ENCODE data around the gene USP15.

USP15 gene

DNA sequence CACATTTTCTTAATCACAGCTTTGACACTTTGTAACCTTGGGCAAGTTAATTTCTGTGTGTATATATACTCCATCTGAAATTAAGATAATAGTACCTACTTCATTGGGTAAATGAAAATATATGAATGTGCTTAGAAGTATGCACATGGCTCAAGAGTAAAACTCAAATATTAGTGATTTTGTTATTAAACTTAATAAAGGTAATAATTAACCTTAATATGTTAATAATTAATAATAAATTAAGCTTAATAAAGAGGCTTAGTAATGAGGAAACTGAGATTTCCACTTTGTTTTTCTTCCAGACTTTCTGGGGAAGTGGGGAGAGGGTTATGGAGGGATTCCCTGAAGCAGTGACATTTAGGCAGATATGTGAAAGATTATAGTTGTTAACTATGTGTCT, 19.8 kb downstream of the USP15 start:
- DNase-seq (ENCODE audit: low spot score) = no peak

DNA sequence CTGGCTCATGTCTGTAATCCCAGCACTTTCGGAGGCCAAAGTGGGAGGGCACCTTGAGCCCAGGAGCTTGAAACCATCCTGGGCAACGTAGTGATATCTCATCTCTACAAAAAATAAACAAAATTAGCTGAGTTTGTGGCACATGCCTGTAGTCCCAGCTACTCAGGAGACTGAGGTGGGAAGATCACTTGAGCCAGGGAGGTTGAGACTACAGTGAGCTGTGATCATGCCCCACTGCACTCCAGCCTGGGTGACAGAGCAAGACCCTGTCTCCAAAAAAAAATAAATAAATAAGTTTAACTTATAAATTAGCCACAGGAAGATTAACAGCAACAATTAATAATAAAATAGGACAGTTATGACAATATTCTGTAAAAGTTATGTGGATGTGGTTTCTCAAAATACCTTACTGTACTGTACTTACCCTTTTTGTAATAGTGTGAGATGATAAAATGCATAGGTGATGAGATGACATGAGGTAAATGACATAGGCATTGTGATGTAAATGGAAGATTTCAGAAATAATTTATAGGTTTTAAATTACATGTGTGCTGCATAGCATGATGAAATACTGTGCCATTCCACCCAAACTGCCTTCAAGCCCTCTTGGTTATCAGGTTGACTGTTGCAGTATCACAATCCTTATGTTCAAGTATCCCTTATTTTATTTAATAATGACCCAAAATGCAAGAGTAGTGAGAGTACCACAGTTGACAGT, 22.0 kb downstream of the USP15 start:
- no peak for DNase-seq (ENCODE audit: low spot score)

DNA sequence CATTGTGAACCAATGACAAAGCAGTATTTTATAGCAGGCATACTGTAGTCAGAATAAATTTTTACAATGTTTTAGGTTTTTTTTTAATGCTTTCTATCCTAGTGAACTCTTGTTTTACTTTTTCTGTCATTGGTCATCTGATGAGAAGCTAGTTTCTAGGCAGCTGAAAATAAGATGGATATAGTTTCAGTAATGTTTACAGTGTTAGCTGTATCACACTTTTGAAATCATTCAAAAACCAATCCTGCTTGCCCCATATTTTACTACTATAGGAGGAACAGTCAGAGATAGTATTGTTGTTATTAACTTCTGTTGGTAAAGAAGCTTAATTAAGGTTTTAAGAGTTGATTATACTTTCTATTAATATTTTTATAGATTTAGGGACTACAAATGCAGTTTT, 24.5 kb downstream of the USP15 start:
- DNase-seq (ENCODE audit: low spot score) = no peak

DNA sequence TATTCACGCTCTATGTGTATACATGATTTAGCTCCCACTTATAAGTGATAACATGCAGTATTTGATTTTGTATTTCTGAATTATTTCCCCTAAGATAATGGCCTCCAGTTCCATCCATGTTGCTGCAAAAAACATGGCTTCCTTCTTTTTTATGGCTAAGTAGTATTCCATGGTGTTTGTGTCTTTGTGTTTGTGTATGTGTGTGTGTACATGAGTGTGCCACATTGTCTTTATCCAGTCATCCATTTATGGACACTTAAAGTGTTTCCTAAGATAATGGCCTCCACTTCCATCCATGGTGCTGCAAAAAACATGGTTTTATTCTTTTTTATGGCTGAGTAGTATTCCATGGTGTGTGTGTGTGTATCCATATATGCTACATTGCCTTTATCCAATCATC, 25.1 kb downstream of the USP15 start:
- DNase-seq (ENCODE audit: low spot score) = no peak

DNA sequence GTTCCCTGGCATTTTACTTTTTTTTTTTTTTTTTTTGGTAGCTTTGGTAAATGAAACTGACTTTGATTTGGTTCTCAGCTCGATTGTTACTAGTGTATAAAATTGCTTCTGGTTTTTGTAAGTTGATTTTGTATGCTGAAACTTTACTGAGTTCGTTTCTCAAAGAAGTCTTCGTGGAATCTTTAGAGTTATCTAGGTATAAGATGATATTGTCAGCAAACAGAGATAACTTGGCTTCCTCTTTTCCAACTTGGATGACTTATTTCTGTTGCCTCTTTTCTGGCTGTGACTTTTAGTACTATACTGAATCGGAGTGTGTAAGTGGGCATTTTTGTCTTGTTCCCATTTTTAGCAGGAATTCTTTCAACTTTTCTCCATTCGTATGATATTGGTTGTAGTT, 28.1 kb downstream of the USP15 start:
- no peak for DNase-seq (ENCODE audit: low spot score)

DNA sequence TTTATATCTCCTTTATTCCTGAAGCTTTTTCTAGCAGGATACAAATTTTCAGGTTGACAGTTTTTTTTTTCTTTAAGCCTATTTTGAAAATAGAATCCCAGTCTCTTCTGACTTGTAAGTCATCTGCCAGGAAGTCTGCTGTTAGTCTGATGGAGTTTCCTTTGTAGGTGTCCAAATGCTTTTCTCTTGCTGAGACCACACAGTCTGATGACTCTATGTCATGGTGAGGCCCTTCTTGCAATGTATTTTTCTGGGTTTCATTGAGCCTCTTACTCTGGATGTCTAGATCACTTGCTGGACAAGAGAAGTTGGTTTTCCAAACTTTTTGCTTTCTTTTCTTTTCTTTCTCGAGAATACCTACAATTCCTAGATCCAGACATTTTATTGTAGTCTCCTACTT, 30.6 kb downstream of the USP15 start:
- no peak for DNase-seq (ENCODE audit: low spot score)

DNA sequence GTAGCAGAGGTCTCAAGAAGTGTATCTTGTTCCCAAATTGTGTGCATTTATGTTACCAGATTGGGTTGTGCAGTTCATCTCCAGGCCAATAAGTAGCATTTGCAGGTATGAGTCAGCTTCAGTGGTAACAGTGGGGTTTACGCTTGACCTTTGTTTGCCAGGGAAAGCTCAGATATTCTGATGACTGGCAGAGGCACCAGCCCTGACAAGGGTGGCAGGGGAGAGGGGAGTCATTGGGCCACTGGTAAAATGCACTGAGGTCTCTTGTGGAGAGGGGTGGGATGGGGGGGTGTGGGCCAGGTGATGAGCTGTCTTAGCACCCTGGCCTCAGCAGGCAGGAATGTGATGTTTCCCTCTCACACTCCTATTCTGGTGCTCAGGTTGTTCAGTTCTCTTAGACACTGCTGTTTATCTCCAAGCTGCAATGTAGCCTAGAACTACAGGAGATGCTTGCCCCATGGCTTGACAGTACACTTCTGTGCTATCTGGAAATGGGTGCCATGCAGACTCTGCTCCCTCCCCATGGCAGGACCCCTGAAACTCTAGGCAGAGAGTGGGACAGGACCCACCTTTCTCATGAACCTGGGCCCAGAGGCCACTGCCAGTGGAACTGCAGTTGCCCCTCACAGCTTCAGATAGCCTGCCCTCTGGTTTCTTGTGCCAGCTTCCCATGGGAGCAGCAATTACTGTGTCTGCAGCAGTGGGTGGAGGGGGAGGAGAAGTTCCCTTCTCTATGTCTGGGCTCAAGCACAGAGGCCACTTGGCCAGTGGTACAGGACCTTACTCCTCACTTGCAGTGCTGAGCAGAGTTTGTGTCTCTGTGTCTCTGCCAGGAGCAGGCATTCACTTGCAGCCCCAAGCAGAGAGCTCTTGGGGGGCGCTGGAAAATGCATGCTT, 31.9 kb downstream of the USP15 start:
- DNase-seq (ENCODE audit: low spot score) = peak; percentile 17

DNA sequence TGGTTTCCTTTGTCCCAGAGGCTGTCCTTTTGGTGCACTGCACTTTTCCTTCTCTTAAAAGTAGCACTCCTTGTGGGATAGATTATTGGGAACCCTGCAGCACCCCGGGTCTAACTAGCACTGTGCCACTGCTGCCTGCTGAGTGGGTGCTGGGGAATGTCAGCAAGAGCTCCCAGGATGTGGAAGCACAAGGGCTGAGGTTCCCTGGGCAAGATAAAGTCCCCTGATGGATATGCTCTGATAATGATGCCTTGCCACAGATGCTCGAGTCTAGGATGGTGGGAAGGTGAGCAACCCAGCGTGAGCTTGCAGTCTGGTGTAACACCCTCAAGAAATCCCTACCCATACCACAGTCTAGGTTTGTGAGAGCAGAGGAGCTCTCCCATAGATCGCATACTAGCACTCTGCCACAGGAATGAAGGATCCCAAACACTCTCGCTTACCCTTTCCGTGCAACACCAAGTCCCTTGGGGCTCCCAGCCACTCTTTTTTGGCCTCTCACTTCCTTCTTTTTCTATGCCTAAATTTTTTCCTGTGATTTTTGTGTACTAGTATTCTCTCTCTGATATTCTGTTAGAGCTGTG, 32.6 kb downstream of the USP15 start:
- DNase-seq (ENCODE audit: low spot score) = no peak

DNA sequence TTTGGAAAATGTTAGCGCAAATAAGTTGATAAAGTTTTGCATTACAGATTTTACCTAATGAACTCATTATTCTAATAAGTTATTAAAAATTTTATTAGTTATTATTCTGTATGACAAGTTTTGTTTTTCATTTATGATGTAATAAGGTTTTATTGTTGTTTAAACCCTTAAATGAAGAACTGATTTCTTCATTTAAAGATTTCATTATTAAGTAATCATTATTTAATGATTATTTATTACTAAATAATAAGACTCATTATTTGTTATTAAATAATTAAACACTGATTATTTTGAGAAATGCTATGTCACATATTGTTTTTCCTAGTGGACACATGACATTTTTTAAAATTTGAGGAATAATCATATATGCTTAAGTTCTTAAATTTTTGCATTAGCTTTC, 34.2 kb downstream of the USP15 start:
- DNase-seq (ENCODE audit: low spot score) = no peak

DNA sequence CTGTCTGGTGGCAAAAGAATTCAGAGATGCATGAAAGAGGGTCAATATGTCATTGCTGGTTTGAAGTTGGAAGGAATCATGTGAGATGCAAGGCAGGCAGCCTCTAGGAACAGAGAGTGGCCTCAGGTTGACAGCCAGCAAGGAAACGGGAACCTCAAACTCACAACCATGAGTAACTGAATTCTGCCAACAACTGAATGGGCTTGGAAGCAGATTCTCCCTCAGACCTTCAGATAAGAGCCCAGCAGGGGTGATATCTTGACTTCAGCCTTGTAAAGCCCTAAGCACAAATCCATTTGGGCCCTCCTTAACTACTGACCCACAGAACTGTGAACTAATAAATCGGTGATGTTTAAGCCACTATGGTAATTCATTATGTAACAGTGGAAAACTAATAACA, 35.8 kb downstream of the USP15 start:
- DNase-seq (ENCODE audit: low spot score) = no peak

DNA sequence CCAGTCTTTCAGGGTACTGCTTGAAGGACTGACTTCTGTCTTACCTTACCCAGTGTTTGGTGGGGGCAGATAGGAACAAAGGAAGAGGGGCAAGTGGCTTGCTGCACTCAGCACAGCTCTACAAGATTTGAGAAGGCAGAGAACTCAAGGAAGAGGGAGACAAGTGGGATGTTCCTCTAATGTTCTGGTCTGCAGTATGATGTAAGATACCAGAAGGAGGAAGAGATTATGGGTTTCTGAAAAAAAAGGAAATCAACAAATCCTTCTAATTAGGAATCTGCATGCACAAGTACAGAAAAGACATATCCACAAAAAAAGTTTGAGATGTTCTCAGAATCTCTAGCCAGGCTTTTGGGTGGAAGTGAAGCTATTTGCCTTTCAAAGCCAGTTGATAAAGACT, 37.1 kb downstream of the USP15 start:
- no peak for DNase-seq (ENCODE audit: low spot score)

DNA sequence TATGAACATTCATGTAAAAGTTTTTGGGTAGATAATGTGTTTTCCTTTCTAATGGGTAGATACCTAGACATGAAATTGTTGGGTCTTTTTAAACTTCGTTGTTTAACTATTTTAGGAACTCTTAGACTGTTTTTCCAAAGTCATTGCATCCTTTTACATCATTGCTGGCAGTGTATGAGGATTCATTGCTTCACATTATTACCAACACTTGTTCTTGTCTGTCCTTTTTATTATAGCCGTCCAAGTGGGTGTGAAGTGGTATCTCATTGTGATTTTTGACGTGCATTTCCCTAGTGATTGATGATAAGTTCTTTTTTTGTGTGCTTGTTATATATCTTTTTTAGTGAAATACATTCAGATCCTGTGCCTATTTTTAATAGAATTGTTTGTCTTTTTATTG, 39.4 kb downstream of the USP15 start:
- DNase-seq (ENCODE audit: low spot score) = no peak

DNA sequence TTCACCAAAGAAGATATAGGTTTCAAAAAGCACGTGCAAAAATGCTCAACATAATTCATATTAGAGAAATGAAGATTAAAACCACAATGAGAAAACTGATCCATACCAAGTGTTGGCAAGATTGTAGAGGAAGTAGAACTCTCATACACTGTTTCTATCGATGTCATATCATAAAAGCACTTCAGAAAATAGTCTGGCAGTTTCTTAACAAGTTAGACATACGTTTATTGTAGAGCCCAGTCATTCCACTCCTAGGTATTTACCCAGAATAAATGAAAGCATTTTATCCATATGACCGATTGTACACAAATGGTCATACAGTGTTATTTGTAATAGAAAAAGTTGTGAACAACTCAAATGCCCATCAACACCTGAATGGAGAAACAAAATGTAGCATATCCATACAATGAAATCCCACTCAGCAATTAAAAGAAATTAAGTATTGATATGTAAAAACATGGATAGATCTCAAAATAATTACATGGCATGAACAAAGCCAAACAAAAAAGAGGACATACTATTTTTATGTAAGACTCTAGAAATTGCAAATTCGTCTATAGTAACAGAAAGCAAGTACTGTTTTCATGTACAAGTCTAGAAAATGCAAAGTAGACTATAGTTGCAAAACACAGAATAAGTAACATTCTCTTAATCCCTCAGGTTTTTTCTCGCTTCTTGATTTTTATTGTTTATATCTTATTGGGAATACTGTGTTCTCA, 41.0 kb downstream of the USP15 start:
- DNase-seq (ENCODE audit: low spot score) = no peak

DNA sequence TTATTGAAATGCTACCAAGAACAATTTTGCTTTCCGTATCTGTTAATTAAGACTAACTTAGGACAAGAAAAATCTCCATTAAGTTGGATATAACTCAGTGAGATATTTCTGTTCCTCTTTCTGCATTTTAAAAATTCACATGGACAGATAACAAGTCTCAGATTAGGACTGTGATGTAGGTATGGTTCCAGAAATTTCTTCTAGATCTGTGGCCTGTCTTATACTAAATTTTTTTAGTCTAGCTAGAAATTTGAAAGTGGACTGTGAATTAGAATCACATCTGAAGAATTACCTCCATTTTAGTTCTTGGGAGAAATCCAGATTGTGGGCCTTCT, 41.6 kb downstream of the USP15 start:
- no peak for DNase-seq (ENCODE audit: low spot score)

DNA sequence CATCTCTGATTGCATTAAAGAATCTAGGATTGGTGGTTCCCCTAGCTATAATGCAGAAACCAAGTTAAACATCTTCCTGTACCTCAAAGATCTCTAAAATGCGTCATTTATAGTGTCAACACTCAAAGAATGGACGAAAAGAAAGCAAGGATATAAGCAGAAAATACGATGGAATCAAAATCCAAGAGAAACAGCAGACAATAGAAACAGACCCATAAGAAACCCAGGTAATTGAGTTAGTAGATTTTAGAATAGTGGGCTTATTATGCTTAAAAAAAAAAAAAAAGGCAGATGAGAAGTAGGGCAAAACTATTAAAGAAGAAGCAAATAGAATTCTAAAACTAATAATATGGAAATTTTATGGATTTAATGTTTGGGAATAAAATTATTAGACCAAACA, 44.4 kb downstream of the USP15 start:
- DNase-seq (ENCODE audit: low spot score) = no peak

DNA sequence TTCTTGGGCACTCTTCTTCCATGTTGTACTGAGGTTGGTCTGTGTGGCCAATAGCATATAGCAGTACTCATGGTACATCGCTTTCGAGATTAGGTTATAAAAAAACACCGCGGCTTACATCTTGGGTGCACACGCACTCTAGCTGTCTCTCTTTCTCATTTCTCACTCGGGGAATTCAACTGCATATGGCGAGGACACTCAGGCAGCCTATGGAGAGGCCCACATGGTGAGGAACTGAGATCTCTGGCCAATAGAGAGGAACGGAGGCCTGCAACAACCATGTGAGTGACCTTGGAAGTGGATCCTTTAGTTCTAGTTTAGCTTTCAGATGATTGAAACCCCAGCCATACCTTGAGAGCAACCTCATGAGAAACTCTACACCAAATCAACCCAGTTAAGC, 45.6 kb downstream of the USP15 start:
- DNase-seq (ENCODE audit: low spot score) = no peak

DNA sequence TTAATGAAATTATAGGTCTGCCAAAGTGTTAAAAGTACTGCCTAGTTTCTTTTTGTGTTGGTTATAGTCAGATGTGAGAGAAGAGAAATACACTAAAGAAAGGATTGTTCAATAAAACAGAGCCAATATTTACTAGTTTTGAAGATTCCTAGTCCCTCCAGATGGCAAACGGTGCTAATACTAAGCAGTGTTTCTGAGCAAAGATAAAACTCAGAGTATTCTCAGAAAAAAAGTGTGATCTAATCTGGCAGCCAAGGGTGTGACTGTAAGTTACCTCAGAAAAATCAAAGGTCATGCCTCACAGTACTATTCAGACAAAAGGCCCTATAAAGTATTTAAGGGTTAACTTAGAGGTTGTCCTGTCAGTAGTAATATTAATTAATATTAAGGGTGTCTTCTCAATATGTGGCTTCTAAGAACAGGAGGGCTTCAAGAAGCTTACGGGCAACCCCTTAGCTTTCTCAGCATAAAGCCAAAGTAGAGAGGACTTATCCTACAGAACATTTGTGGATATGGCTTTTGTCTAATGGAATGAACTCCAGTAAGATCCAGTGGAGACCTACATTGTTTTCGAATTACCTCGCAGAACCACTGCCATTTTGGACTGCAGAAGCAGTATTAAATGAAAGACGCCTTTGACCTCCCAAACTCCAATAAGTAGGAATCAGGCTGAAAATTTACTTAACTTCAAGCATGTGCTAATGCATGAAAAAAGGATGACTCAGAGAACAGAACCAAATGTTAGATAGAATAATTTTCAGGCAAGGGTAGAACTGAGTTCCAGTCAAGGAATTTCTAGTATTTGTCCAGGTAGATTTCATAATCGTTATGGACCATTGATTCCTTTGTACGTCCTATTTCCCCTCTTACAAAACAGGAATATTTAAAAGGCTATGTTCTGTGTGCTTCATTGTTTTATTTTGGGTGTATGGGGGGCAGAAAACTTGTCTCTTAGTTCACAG, 46.6 kb downstream of the USP15 start:
- DNase-seq (ENCODE audit: low spot score) = no peak

DNA sequence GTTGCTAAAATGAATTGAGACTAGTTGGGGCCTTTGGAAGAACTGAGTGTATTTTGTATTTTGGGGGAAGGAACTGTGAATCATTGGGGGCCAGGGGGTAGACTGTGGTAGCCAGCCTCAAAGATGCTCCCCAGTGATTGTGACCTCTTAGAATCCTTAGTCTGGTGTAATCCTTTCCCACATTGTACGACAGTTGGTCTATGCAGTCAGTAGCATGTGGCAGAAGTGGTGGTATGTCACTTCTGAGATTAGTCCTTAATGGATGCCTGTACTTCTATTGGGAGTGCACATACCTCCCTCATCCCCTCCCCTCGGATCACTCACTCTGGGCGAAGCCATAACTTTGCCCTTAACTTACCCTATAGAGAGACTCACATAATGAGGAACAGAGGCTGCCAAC, 48.0 kb downstream of the USP15 start:
- DNase-seq (ENCODE audit: low spot score) = no peak

DNA sequence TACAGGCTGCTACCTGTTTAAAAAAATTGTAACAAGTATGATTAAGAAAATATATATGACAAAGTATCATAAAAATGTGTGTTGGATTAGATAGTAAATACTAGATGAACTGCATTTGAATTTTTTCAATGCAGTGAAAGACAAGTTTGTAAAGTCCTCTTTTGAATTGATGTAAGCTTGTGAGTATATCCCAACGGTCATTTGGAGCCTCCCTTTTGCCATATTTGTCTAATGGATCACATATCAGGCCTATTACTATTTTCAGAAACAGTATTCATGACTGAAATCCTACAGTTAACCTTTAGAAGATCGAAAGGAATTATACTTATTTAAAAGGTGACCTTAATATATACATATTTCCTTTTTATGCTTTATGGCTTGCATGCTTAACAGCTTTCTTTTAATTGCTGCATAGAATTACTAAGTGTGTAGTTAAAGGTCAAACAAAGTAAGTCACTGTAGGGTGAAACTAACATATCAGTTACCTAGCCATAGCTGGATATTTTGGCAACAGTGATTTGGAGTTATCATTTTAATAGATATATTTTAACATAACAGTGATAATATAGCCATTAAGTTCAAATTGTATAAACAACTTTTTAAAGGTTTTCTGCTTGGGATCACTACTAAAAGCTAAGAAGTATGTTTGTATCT, 53.6 kb downstream of the USP15 start:
- no peak for DNase-seq (ENCODE audit: low spot score)

DNA sequence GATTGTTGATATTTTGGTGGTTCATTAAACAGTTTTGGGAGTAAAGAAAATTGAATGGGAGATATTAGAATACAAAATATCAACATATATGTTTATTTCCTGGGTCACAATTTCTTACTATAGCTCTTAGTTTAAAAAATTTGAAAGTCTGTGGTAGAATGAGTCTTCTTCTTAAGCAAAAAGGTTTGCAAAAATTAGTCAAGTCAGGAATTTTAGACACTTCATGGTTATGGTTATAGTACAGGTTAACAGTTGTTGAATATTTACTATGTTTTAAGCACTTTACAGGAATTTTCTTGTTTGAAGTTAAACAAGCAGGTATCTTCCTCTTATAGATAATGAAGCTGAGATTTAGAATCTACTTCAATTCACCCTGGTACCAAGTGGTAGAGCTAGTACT, 56.8 kb downstream of the USP15 start:
- no peak for DNase-seq (ENCODE audit: low spot score)

DNA sequence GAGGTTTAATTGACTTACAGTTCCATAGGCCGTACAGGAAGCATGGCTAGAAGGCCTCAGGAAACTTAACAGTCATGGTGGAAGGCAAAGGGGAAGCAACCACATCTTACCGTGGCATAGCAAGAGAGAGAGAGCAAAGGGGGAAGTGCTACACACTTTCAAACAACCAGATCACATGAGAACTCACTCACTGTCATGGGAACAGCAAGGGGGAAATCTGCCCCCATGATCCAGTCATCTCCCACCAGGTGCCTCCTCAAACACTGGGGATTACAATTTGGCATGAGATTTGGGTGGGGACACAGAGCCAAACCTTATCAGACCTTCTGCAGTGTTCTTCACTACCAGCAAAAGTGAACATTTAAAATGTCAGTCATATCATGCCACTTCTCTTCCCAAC, 58.9 kb downstream of the USP15 start:
- no peak for DNase-seq (ENCODE audit: low spot score)

Measured in SK-N-DZ (cell line).